SK-N-MC (cell line): ENCODE results near the gene SLC25A13.

Experiments
- DNase-seq: peaks from one replicate; pipeline ENCODE4 v3.0.0-alpha.2; 2011; ENCODE audit warnings: low read depth, low spot score
- H3K27ac ChIP-seq: fragments of 200-600 bp; sonication (generic); 2 replicates; pipeline ENCODE4 v1.5.1; 2016; ENCODE audit warnings: mixed run types
- H3K36me3 ChIP-seq: fragments of 200-600 bp; sonication (generic); 2 replicates; pipeline ENCODE4 v1.6.1; 2017; ENCODE audit warnings: antibody characterized with exemption, low read length, mixed read lengths; ENCODE audit not compliant: insufficient read depth
- H3K4me3 ChIP-seq: fragments of 200-600 bp; sonication (generic); 2 replicates; pipeline ENCODE4 v1.5.1; 2016
- H3K9ac ChIP-seq: fragments of 200-600 bp; sonication (generic); 2 replicates; pipeline ENCODE4 v1.8.0; 2017; ENCODE audit warnings: mixed run types, mixed read lengths; ENCODE audit not compliant: insufficient read length
- H3K9me3 ChIP-seq: fragments of 200-600 bp; sonication (generic); 2 replicates; pipeline ENCODE4 v1.6.1; 2017; ENCODE audit warnings: low read depth, mild to moderate bottlenecking, antibody characterized with exemption, low read length, moderate library complexity, mixed read lengths
- EZH2 ChIP-seq: fragments of 200-600 bp; sonication (generic); IDR thresholded peaks from one replicate; pipeline ENCODE4 v1.6.1; 2017; ENCODE audit warnings: antibody characterized with exemption
- FOXP2 ChIP-seq: optimal IDR thresholded peaks from 2 replicates; pipeline ENCODE3; 2011; ENCODE audit warnings: mild to moderate bottlenecking, moderate library complexity; ENCODE audit not compliant: insufficient read depth; ENCODE audit errors: extremely low read length, control extremely low read depth
- POLR2AphosphoS5 ChIP-seq: IDR thresholded peaks from 2 replicates; pipeline ENCODE4 v1.6.1; 2012; ENCODE audit warnings: mild to moderate bottlenecking, low read depth, low read length, borderline replicate concordance

SLC25A13 gene

DNA sequence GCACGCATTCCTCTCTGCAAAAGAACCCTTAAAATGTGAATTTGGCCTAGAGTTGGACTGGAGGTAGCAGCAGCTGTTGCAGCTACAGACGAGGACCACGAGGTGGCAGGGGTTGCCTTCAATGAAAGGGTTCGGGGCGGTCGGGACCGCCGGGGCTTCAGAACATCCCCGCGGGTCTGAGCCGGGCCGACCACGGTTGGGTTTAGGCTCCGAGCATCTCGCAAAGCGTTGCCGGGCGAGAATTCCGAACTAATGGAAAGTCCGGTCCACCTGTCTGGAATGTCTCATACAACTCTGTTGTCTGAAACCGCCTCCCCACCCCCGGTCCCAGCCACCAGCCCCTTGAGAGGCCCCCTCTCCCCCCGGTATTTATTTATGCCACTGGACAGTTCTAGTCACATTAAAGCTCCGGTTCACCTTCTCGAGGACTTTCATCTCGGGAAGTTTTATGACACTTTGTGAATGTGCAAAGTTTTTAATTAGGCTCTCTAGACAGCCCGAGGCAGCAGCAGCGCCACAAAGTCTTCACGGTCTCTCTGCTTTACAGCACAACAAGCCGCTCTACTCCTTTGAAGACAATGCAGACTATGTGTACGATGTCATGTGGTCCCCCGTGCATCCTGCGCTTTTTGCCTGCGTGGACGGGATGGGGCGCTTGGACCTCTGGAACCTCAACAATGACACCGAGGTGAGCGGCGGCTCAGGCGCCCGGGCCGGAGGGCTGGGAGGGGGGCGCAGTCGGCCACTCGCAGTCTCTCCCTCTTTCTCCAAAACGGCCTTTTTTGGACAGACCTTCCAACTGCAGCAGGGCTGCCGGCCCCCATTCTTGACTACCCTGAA lies 246.2 kb downstream of the SLC25A13 start:
- Histone ChIP-seq H3K9me3 (no peaks in the 10 kb centered on the region), H3K4me3 (peak overlapping the region; percentile 84), H3K36me3 (no peaks in the 10 kb centered on the region), H3K27ac (no peak overlapping the region), H3K9ac (no peak overlapping the region)
- TF ChIP-seq FOXP2, result peak; percentile 10
- no peak for TF ChIP-seq POLR2AphosphoS5
- no peak for DNase-seq

- no peak for TF ChIP-seq FOXP2
- TF ChIP-seq EZH2, result no peak
- no peak for TF ChIP-seq POLR2AphosphoS5
- no peak for DNase-seq
- peak overlapping the region; percentile 84 for H3K4me3 ChIP-seq
- H3K36me3 ChIP-seq, result no peaks in the 10 kb centered on the region
- H3K9ac ChIP-seq, result peak overlapping the region; percentile 38
- H3K27ac ChIP-seq, result no peak overlapping the region
- H3K9me3 ChIP-seq, result no peaks in the 10 kb centered on the region
Observed at GRCh38 chr7:96074871-96075270, 247.0 kb downstream of the SLC25A13 start.
